Testis (tissue), 3 donors: ENCODE measurements around the gene CD28. TPM values are rescaled to one million over a fixed set of nuclear protein-coding genes. Genes with fewer than 3 reads are reported as not detected.

Experiments used
- DNase-seq: peaks from one replicate; pipeline ENCODE4 v3.0.0-alpha.2; 2019
- H3K27ac ChIP-seq, 2 donors: fragments of 200-600 bp; sonication (generic); one replicate each; pipeline ENCODE4 v1.5.1; 2019
- H3K27me3 ChIP-seq: fragments of 200-600 bp; sonication (generic); one replicate; pipeline ENCODE4 v1.5.1; 2019
- H3K36me3 ChIP-seq: fragments of 200-600 bp; sonication (generic); one replicate; pipeline ENCODE4 v1.5.1; 2017; ENCODE audit warnings: low read depth; ENCODE audit errors: missing control alignments
- H3K4me1 ChIP-seq: fragments of 200-600 bp; sonication (generic); one replicate; pipeline ENCODE4 v1.5.1; 2019
- H3K4me3 ChIP-seq, 2 donors: fragments of 200-600 bp; sonication (generic); one replicate each; pipeline ENCODE4 v1.5.1; 2017 to 2019
- H3K9me3 ChIP-seq: fragments of 200-600 bp; sonication (generic); one replicate; pipeline ENCODE4 v1.5.1; 2017
- CTCF ChIP-seq, 3 experiments: fragments of 450-650 bp in 2 of 3; fragments of 200-600 bp in 1 of 3; sonication (generic) in 1 of 3; IDR thresholded peaks; one replicate each; pipeline ENCODE4 v1.5.1; 2016 to 2019; ENCODE audit warnings: antibody characterized with exemption in 3 of 3, mild to moderate bottlenecking in 2 of 3, moderate library complexity in 1 of 3
- POLR2A ChIP-seq: fragments of 450-650 bp; IDR thresholded peaks from one replicate; pipeline ENCODE4 v1.6.1; 2017; ENCODE audit warnings: antibody characterized with exemption, mild to moderate bottlenecking, moderate library complexity
- WGBS, 2 donors: methylation state at CpG; one replicate each; pipeline ENCODE4 v1.1.5; 2018; 5-methylcytosine and 5-hydroxymethylcytosine counted together
- intact Hi-C: fragments of 100-400 bp; cut with DNase I; formaldehyde crosslinking; loops from one replicate; pipeline ENCODE4 v1.15.1; 2023; ENCODE audit warnings: low total_unique reads
- polyA plus RNA-seq: library from polyadenylated mRNA; stranded (reverse); fragments of 350-450 nt; fragmentation: Illumina TruSeq; extraction: RNeasy Lipid Tissue Mini Kit (QIAGEN cat#74804); gene quantifications from one replicate; pipeline ENCODE4 v1.2.3, GENCODE V29; 2014; ENCODE audit warnings: low read depth, low replicate concordance; ENCODE audit not compliant: insufficient read depth
- total RNA-seq, 2 donors: library from RNA; depleted of rRNA; stranded (reverse); fragments of >200 nt; gene quantifications; one replicate each; pipeline ENCODE4 v1.2.3, GENCODE V29; 2016

The CD28 gene
- total and polyA plus RNA-seq, 3 donors from 2014 or later = 0.24 to 0.91 (median 0.43) TPM

GRCh38 chr2:203704430-203704829 is 2.0 kb upstream of the CD28 start:
- WGBS, 2 donors = 69 to 80% methylated on average over 1 of the region's 1 CpG
- intact Hi-C loops = no loop called here
- DNase-seq = no peak
- Histone ChIP-seq H3K27ac (no peak overlapping the region), H3K36me3 (no peaks in the 10 kb centered on the region), H3K4me1 (no peaks in the 10 kb centered on the region), H3K9me3 (no peaks in the 10 kb centered on the region), H3K27me3 (no peaks in the 10 kb centered on the region), H3K4me3 (no peak overlapping the region)
- TF ChIP-seq POLR2A = no peak
- TF ChIP-seq CTCF (IDR thresholded peaks at IDR 0.05) = no peak

GRCh38 chr2:203705178-203705577 is 1.3 kb upstream of the CD28 start:
- no peak overlapping the region for H3K27ac ChIP-seq
- H3K9me3 ChIP-seq = no peaks in the 10 kb centered on the region
- H3K4me1 ChIP-seq = no peaks in the 10 kb centered on the region
- 66 to 79% methylated on average over 6 of the region's 6 CpGs for WGBS, 2 donors
- no peaks in the 10 kb centered on the region for H3K36me3 ChIP-seq
- H3K4me3 ChIP-seq = no peak overlapping the region
- H3K27me3 ChIP-seq = no peaks in the 10 kb centered on the region
- TF ChIP-seq CTCF (IDR thresholded peaks at IDR 0.05) (no peak), POLR2A (no peak)
- intact Hi-C loops = no loop called here
- no peak for DNase-seq

GRCh38 chr2:203707530-203707929 is 1.1 kb downstream of the CD28 start:
- intact Hi-C loops = no loop called here

DNA sequence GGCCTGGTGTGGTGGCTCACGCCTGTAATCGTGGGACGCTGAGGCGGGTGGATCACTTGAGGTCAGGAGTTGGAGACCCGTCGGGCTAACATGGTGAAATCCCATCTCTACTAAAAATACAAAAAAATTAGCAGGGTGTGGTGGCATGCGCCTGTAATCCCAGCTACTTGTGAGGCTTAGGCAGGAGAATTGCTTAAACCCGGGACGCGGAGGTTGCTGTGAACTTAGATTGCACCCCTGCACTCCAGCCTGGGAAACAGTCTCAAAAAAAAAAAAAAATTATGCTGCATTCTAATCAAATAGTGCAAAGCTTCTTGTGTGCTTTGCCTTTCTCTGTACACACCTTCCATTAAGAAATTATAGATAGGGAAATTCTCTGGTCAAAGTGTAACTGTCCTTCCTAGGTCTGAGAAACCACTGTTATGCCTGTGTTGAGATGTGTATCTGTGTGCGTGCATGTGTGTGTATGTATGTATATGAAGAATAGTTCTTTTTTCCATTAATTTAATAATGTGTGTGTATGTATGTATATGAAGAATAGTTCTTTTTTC is 2.5 kb downstream of the CD28 start:
- TF ChIP-seq CTCF (IDR thresholded peaks at IDR 0.05) = no peak
- no peak for DNase-seq
- no peak overlapping the region for H3K27ac ChIP-seq
- intact Hi-C loops = no loop called here
- H3K9me3 ChIP-seq = no peaks in the 10 kb centered on the region
- H3K4me3 ChIP-seq = no peak overlapping the region
- no peaks in the 10 kb centered on the region for H3K27me3 ChIP-seq
- no peaks in the 10 kb centered on the region for H3K36me3 ChIP-seq
- WGBS, 2 donors = 95 to 96% methylated on average over 11 of the region's 11 CpGs
- H3K4me1 ChIP-seq = no peaks in the 10 kb centered on the region

More at GRCh38 chr2:203707530-203707929, 1.1 kb downstream of the CD28 start:
- WGBS, 2 donors = 90 to 93% methylated on average over 5 of the region's 5 CpGs
- no peak overlapping the region for H3K4me3 ChIP-seq
- no peak for DNase-seq
- H3K36me3 ChIP-seq = no peaks in the 10 kb centered on the region
- H3K27ac ChIP-seq = no peak overlapping the region
- no peaks in the 10 kb centered on the region for H3K9me3 ChIP-seq
- H3K4me1 ChIP-seq = no peaks in the 10 kb centered on the region
- H3K27me3 ChIP-seq = no peaks in the 10 kb centered on the region
- no peak for TF ChIP-seq POLR2A
- no peak for TF ChIP-seq CTCF (IDR thresholded peaks at IDR 0.05)

- DNase-seq = no peak
- H3K4me3 ChIP-seq = no peak overlapping the region
- intact Hi-C loops = no loop called here
- TF ChIP-seq CTCF (IDR thresholded peaks at IDR 0.05) (no peak), POLR2A (no peak)
- WGBS, 2 donors = 88 to 91% methylated on average over 3 of the region's 3 CpGs
- H3K36me3 ChIP-seq = no peaks in the 10 kb centered on the region
- H3K4me1 ChIP-seq = no peaks in the 10 kb centered on the region
- H3K27me3 ChIP-seq = no peaks in the 10 kb centered on the region
- no peaks in the 10 kb centered on the region for H3K9me3 ChIP-seq
- no peak overlapping the region for H3K27ac ChIP-seq
Observed at GRCh38 chr2:203709416-203710040, 3.1 kb downstream of the CD28 start.
